Measurements from ENCODE around the gene PAXX.
A peak's percentile ranks its signal among the peaks of the same experiment; 100 is the strongest.

PAXX gene

DNA sequence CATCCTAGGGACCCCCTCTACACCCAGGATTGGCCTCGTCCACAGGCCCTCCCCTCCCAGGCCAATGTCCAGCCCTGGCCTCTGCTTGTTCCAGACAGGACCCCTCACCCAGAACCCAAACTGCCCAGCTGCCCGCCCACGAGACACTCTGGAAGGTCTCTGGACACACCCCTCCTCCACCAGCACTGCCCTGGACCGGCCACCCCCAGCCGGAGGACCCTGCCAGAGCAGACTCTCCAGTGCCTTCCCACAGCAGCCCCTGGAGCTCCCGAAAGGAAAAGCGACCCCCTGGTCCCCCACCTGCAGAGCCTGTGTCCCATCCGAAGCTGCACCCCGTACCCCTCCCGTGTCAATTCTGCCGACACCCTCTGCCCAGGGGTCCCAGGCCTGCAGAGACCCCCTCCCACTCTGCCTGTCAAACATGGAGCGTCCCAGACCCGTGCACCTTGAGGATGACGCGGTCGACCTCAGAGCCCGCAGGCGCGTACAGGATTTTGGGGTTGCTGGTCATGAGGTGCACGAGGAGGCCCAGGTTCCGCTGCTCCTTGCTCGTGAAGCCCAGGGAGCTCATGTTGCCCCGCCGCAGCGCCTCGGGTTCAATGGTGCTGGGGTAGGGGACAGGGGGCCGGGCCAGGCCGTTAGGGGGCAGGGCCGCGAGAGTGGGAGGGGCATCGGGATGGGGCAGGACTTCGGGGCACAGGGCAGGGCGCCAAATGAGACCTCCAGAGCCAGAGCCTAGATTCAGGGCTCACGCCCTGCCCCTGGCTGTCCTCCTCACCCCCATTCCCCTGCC is 27.9 kb downstream of the PAXX start:
- no peaks in the 10 kb centered on the region for H3K9me3 ChIP-seq (ENCODE audit: control insufficient read depth, insufficient read depth, low read length)
- no peak overlapping the region for H3K27ac ChIP-seq (ENCODE audit: low read length)
- no CpG with 5 or more reads among the region's 34 CpGs for WGBS (ENCODE audit: insufficient coverage, insufficient read length)
- H3K4me1 ChIP-seq (ENCODE audit: control insufficient read depth, insufficient read depth, low read length), result peaks cover 3% of the 10 kb centered on the region
- H3K36me3 ChIP-seq (ENCODE audit: control insufficient read depth, insufficient read depth, low read length), result no peaks in the 10 kb centered on the region
- H3K27me3 ChIP-seq (ENCODE audit: control insufficient read depth, insufficient read depth, low read length), result no peaks in the 10 kb centered on the region
- no peak overlapping the region for H3K4me3 ChIP-seq (ENCODE audit: low read length)
- DNase-seq (ENCODE audit: low read depth, low spot score), result no peak

DNA sequence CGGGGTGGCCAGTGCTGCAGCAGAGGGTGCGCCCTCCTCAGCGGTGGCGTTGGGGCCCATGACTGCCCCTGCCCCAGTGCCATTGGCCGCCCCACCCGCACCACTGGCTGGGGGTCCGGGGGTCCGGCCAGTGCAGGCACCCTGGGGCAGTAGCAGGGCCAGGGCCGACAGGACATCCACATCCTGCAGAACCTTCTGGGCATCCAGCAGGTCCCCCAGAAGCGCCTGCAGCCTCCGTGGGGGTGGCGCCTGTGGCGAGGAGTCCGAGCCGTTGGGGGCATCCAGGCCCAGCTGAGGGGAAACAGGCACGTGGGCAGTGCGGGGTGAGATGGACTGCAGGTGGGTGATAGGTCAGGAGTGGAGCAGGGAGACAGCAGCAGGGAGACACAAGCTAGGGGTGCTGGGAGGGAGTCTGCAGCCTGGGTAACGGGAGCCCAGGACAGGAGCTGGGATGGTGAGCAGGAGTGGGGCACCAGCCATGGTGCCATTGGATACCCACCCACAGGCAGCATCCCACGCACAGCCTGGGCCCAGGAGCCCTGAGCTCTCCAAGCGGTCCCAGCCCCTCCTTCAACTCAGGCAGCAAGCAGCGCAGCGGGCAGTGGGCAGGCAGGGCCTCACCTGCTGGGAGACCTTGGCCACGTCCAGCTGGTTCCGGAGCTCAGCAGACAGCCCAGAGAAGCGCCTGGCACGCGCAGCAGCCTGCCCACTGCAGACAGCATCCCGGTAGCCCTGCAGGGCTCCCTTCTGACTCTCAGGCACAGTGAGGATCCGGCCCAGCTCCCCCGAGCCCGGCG is 28.7 kb downstream of the PAXX start:
- Histone ChIP-seq H3K27ac (ENCODE audit: low read length) (no peak overlapping the region), H3K36me3 (ENCODE audit: control insufficient read depth, insufficient read depth, low read length) (no peaks in the 10 kb centered on the region; the same call in 1 of the 2 replicates), H3K9me3 (ENCODE audit: control insufficient read depth, insufficient read depth, low read length) (no peaks in the 10 kb centered on the region), H3K4me1 (ENCODE audit: control insufficient read depth, insufficient read depth, low read length) (peaks cover 3% of the 10 kb centered on the region), H3K4me3 (ENCODE audit: low read length) (no peak overlapping the region), H3K27me3 (ENCODE audit: control insufficient read depth, insufficient read depth, low read length) (no peaks in the 10 kb centered on the region)
- no peak for DNase-seq (ENCODE audit: low read depth, low spot score)
- no CpG with 5 or more reads among the region's 32 CpGs for WGBS (ENCODE audit: insufficient coverage, insufficient read length)

DNA sequence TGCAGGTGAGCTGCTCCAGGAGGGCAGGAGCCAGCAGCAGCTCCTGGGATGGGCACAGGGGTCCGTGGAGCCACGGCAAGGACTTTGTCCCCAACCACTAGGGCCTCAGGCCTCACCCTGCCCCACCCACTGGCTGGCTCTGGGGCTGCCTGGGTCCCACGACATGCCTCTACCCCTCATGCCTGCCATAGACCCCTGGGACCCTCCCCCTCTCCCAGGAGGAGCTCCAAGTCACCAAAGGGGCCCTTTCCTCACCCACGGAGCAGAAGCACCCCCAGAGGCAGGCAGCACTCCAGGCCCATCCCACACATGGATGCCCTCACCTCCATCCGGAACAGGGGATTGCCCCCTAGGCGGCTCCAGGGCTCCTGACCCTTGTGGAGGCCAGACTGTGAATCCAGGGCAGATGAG is 29.4 kb downstream of the PAXX start:
- Histone ChIP-seq H3K9me3 (ENCODE audit: control insufficient read depth, insufficient read depth, low read length) (no peaks in the 10 kb centered on the region), H3K4me1 (ENCODE audit: control insufficient read depth, insufficient read depth, low read length) (peaks cover 3% of the 10 kb centered on the region), H3K36me3 (ENCODE audit: control insufficient read depth, insufficient read depth, low read length) (no peaks in the 10 kb centered on the region; the same call in 1 of the 2 replicates), H3K27ac (ENCODE audit: low read length) (no peak overlapping the region), H3K27me3 (ENCODE audit: control insufficient read depth, insufficient read depth, low read length) (no peaks in the 10 kb centered on the region), H3K4me3 (ENCODE audit: low read length) (no peak overlapping the region)
- WGBS (ENCODE audit: insufficient coverage, insufficient read length), result no CpG with 5 or more reads among the region's 6 CpGs
- DNase-seq (ENCODE audit: low read depth, low spot score), result no peak

DNA sequence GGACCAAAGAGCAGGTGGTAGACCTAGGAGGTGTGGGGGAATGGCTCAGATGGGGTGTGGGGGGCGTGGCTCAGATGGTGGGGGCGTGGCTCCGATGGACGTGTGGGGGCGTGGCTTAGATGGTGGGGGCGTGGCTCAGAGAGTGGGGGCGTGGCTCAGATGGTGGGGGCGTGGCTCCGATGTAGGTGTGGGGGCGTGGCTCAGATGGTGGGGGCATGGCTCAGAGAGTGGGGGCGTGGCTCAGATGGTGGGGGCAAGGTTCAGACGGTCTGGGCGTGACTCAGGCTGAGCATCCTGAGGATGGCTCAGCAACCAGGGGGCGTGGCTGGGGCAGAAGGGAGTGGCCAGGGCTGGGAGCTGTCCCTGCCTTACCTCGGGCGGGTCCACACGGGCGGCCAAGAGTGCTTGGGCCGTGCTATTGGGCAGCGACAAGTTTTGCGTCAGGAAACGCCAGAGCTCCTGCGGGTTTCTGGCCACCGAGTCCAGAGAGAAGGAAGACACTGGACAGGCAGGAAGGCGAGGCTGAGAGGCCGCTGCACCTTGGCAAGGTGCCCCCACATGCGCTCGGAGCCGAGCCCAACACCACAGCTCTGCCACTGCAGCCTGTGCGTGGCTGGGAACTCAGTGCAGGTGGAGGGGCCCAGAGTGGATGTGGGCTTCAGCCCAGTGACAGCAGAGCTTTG is 29.9 kb downstream of the PAXX start:
- no CpG with 5 or more reads among the region's 30 CpGs for WGBS (ENCODE audit: insufficient coverage, insufficient read length)
- H3K27ac ChIP-seq (ENCODE audit: low read length), result no peak overlapping the region

DNA sequence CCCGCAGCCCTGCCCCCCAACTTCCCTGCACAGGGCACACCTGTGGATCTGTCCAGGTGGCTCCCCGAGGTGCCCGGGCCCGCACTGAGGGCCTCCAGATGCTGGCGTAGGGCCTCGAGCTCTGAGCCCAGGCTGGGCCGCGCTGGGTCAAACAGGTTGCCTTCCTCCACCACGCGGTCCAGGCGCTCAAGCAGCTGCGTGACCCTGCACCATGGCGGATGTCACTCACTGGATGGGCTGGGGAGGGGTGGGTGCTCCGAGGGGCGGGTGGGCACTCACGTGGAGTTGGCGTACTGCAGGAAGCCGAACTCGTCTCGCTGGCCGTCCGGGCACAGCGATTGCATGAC is 30.4 kb downstream of the PAXX start:
- no peaks in the 10 kb centered on the region; the same call in 1 of the 2 replicates for H3K27me3 ChIP-seq (ENCODE audit: control insufficient read depth, insufficient read depth, low read length)
- H3K9me3 ChIP-seq (ENCODE audit: control insufficient read depth, insufficient read depth, low read length), result no peaks in the 10 kb centered on the region
- H3K27ac ChIP-seq (ENCODE audit: low read length), result no peak overlapping the region
- DNase-seq (ENCODE audit: low read depth, low spot score), result no peak
- H3K36me3 ChIP-seq (ENCODE audit: control insufficient read depth, insufficient read depth, low read length), result no peaks in the 10 kb centered on the region; the same call in 1 of the 2 replicates
- no CpG with 5 or more reads among the region's 23 CpGs for WGBS (ENCODE audit: insufficient coverage, insufficient read length)
- H3K4me3 ChIP-seq (ENCODE audit: low read length), result no peak overlapping the region
- H3K4me1 ChIP-seq (ENCODE audit: control insufficient read depth, insufficient read depth, low read length), result peaks cover 3% of the 10 kb centered on the region

More for the DNA sequence above, 29.9 kb downstream of the PAXX start:
- no peaks in the 10 kb centered on the region for H3K9me3 ChIP-seq (ENCODE audit: control insufficient read depth, insufficient read depth, low read length)
- no peaks in the 10 kb centered on the region; the same call in 1 of the 2 replicates for H3K36me3 ChIP-seq (ENCODE audit: control insufficient read depth, insufficient read depth, low read length)
- H3K4me3 ChIP-seq (ENCODE audit: low read length), result no peak overlapping the region
- no peaks in the 10 kb centered on the region for H3K27me3 ChIP-seq (ENCODE audit: control insufficient read depth, insufficient read depth, low read length)
- peaks cover 3% of the 10 kb centered on the region for H3K4me1 ChIP-seq (ENCODE audit: control insufficient read depth, insufficient read depth, low read length)
- DNase-seq (ENCODE audit: low read depth, low spot score), result peak; percentile 81

DNA sequence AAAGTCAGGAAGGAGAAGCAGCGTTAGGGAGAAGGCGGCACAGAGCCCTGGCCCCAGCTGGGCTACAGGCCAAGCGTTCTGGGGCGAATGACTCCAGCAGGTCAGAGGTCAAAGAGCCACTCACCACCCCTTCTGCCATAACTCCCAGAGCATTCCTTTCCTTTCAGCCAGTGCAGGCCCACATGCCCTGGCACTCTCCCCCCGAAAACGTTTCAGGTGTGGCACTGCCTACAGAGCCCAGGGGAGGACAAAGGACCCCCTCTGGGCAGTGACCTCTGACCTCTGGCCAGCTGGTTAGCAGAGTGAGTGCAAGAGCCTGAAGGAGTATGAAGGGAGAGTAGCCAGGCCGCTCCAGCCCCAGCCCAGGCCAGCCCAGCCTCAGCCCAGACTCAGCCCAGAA is 30.9 kb downstream of the PAXX start:
- H3K27ac ChIP-seq (ENCODE audit: low read length), result no peak overlapping the region
- no peak overlapping the region for H3K4me3 ChIP-seq (ENCODE audit: low read length)
- WGBS (ENCODE audit: insufficient coverage, insufficient read length), result no CpG with 5 or more reads among the region's 7 CpGs
- H3K4me1 ChIP-seq (ENCODE audit: control insufficient read depth, insufficient read depth, low read length), result peaks cover 3% of the 10 kb centered on the region
- no peaks in the 10 kb centered on the region; the same call in 1 of the 2 replicates for H3K27me3 ChIP-seq (ENCODE audit: control insufficient read depth, insufficient read depth, low read length)
- DNase-seq (ENCODE audit: low read depth, low spot score), result no peak
- H3K9me3 ChIP-seq (ENCODE audit: control insufficient read depth, insufficient read depth, low read length), result no peaks in the 10 kb centered on the region
- no peaks in the 10 kb centered on the region; the same call in 1 of the 2 replicates for H3K36me3 ChIP-seq (ENCODE audit: control insufficient read depth, insufficient read depth, low read length)

DNA sequence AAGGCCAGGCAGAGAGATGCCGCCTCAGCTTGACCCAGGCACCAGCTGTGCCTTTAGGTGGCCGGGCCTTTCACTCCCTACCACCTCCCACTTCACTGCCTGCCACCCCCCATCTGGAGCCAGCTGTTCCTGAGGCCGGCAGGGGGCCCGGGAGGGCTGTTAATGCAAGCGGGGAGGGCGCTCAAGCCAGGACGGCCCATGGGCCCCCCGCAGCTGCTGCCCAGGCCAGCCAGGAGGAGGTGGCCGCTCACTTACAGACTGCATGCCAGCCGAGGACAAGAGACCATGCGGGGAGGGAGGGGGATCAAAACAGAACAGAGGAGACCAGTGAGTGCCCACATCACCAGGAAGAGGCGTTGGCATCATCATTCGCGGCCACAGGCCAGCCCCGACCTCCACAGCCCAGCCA is 31.4 kb downstream of the PAXX start:
- Histone ChIP-seq H3K27ac (ENCODE audit: low read length) (no peak overlapping the region), H3K4me1 (ENCODE audit: control insufficient read depth, insufficient read depth, low read length) (peaks cover 3% of the 10 kb centered on the region), H3K36me3 (ENCODE audit: control insufficient read depth, insufficient read depth, low read length) (no peaks in the 10 kb centered on the region; the same call in 1 of the 2 replicates), H3K9me3 (ENCODE audit: control insufficient read depth, insufficient read depth, low read length) (no peaks in the 10 kb centered on the region), H3K27me3 (ENCODE audit: control insufficient read depth, insufficient read depth, low read length) (no peaks in the 10 kb centered on the region; the same call in 1 of the 2 replicates), H3K4me3 (ENCODE audit: low read length) (no peak overlapping the region)
- no peak for DNase-seq (ENCODE audit: low read depth, low spot score)
- no CpG with 5 or more reads among the region's 15 CpGs for WGBS (ENCODE audit: insufficient coverage, insufficient read length)

DNA sequence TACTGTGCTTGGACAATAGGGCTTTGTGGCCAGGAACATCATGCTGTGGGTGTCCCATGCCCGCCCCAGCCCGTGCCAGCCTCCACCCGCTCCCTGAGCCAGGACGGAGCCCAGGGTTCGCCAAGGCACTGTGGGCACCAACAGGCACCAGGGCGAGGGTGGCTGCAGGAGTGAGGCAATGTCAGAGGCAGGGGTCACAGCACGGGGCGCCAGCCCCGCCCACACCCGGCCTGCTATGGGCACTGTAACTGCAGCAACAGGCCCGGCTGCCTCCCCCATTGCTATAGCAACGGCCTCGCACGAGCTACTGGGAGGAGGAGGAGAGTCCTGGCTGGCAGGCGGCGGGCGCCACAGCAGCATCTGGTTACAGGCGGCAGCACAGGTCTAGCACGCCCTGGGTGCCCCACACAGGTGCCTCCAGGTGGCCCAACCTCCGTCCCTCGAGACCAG is 33.3 kb downstream of the PAXX start:
- H3K36me3 ChIP-seq (ENCODE audit: control insufficient read depth, insufficient read depth, low read length), result no peaks in the 10 kb centered on the region; the same call in 1 of the 2 replicates
- H3K27me3 ChIP-seq (ENCODE audit: control insufficient read depth, insufficient read depth, low read length), result no peaks in the 10 kb centered on the region; the same call in 1 of the 2 replicates
- no peaks in the 10 kb centered on the region for H3K9me3 ChIP-seq (ENCODE audit: control insufficient read depth, insufficient read depth, low read length)
- H3K27ac ChIP-seq (ENCODE audit: low read length), result no peak overlapping the region
- peaks cover 5% of the 10 kb centered on the region for H3K4me1 ChIP-seq (ENCODE audit: control insufficient read depth, insufficient read depth, low read length)
- DNase-seq (ENCODE audit: low read depth, low spot score), result no peak
- no CpG with 5 or more reads among the region's 21 CpGs for WGBS (ENCODE audit: insufficient coverage, insufficient read length)
- no peak overlapping the region for H3K4me3 ChIP-seq (ENCODE audit: low read length)

DNA sequence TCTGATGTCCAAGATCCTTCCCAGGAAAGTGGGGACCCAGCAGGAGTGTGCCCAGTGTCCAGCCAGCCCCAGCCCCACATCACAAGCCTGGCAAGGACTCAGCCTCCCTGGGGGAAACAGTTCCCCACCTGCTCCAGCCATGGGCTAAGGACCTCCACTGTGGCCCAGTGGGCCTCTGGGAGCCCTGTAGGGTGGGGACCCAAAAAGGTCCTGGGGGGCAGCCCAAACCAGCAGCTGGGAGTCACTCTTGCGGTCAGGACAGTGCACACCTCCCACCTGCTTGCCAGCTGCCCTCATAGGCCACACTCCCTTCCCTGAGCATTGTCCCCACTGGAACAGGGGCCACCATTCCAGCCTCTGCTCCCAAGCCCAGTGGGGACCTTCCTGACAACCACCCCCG is 34.2 kb downstream of the PAXX start:
- H3K4me3 ChIP-seq (ENCODE audit: low read length), result no peak overlapping the region
- no peaks in the 10 kb centered on the region for H3K9me3 ChIP-seq (ENCODE audit: control insufficient read depth, insufficient read depth, low read length)
- H3K27me3 ChIP-seq (ENCODE audit: control insufficient read depth, insufficient read depth, low read length), result no peaks in the 10 kb centered on the region; the same call in 1 of the 2 replicates
- no peak for DNase-seq (ENCODE audit: low read depth, low spot score)
- peaks cover 5% of the 10 kb centered on the region for H3K4me1 ChIP-seq (ENCODE audit: control insufficient read depth, insufficient read depth, low read length)
- no peaks in the 10 kb centered on the region; the same call in 1 of the 2 replicates for H3K36me3 ChIP-seq (ENCODE audit: control insufficient read depth, insufficient read depth, low read length)
- WGBS (ENCODE audit: insufficient coverage, insufficient read length), result no CpG with 5 or more reads among the region's 2 CpGs
- H3K27ac ChIP-seq (ENCODE audit: low read length), result no peak overlapping the region

DNA sequence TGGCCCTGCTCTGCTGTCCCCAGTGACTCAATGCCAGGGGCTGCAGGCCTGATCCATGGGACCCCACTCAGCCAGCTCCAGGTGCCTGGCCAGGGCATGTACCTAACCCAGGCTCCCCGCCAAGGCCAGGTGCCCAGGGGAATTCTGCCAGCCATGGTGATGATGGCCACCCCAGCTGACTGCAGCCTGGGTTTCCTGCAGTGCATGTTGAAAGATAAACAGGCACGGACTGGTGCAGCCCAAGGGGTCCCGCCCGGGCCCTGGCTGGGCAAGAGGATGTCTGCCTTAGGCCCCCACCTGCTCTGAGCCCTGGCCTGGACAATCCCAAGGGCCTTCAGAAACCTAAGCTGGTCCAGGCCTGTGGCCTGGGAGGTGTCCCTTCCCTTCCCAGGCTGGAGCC is 34.6 kb downstream of the PAXX start:
- no CpG with 5 or more reads among the region's 4 CpGs for WGBS (ENCODE audit: insufficient coverage, insufficient read length)
- Histone ChIP-seq H3K4me3 (ENCODE audit: low read length) (no peak overlapping the region), H3K36me3 (ENCODE audit: control insufficient read depth, insufficient read depth, low read length) (no peaks in the 10 kb centered on the region; the same call in 1 of the 2 replicates), H3K9me3 (ENCODE audit: control insufficient read depth, insufficient read depth, low read length) (no peaks in the 10 kb centered on the region), H3K27ac (ENCODE audit: low read length) (no peak overlapping the region), H3K27me3 (ENCODE audit: control insufficient read depth, insufficient read depth, low read length) (no peaks in the 10 kb centered on the region; the same call in 1 of the 2 replicates), H3K4me1 (ENCODE audit: control insufficient read depth, insufficient read depth, low read length) (peaks cover 5% of the 10 kb centered on the region)
- no peak for DNase-seq (ENCODE audit: low read depth, low spot score)
